H9 (cell line): ENCODE measurements around the gene SNX21. TPM values are rescaled to one million over a fixed set of nuclear protein-coding genes. Genes with fewer than 3 reads are reported as not detected.

ENCODE experiments used
- DNase-seq: peaks from one replicate; pipeline ENCODE4 v3.0.0-alpha.2; 2017
- H2AFZ ChIP-seq: one replicate; pipeline ENCODE4 v1.6.1; 2013; ENCODE audit warnings: mild to moderate bottlenecking, low read length, control low read depth, moderate library complexity
- H2AK5ac ChIP-seq: 2 replicates; pipeline ENCODE4 v1.6.1; 2013; ENCODE audit warnings: low read length, control low read depth, mixed read lengths; ENCODE audit not compliant: insufficient read length
- H2BK120ac ChIP-seq: one replicate; pipeline ENCODE4 v1.6.1; 2013; ENCODE audit warnings: low read depth, mild to moderate bottlenecking, low read length, control low read depth, inconsistent platforms; ENCODE audit not compliant: poor library complexity, severe bottlenecking
- H2BK12ac ChIP-seq: 2 replicates; pipeline ENCODE4 v1.6.1; 2013; ENCODE audit warnings: low read length, control low read depth, mixed read lengths, low read depth; ENCODE audit not compliant: insufficient read length
- H2BK15ac ChIP-seq: 2 replicates; pipeline ENCODE4 v1.6.1; 2013; ENCODE audit warnings: low read depth, low read length, control low read depth
- H2BK20ac ChIP-seq: one replicate; pipeline ENCODE4 v1.6.1; 2013; ENCODE audit warnings: low read depth, mild to moderate bottlenecking, low read length, control low read depth, inconsistent platforms; ENCODE audit not compliant: poor library complexity, severe bottlenecking
- H2BK5ac ChIP-seq: 2 replicates; pipeline ENCODE4 v1.6.1; 2013; ENCODE audit warnings: low read length, control low read depth, mixed read lengths; ENCODE audit not compliant: insufficient read length
- H3K14ac ChIP-seq: 2 replicates; pipeline ENCODE4 v1.6.1; 2013; ENCODE audit warnings: low read length, control low read depth; ENCODE audit not compliant: insufficient read depth
- H3K18ac ChIP-seq: 2 replicates; pipeline ENCODE4 v1.6.1; 2013; ENCODE audit warnings: low read depth, mild to moderate bottlenecking, mixed read lengths, low read length, control low read depth; ENCODE audit not compliant: insufficient read length
- H3K23ac ChIP-seq: 2 replicates; pipeline ENCODE4 v1.6.1; 2013; ENCODE audit warnings: low read length, control low read depth, mixed read lengths, low read depth; ENCODE audit not compliant: insufficient read length
- H3K23me2 ChIP-seq: 2 replicates; pipeline ENCODE4 v1.6.1; 2013; ENCODE audit warnings: low read depth, mild to moderate bottlenecking, mixed read lengths, low read length, control low read depth; ENCODE audit not compliant: insufficient read length, poor library complexity, severe bottlenecking
- H3K27ac ChIP-seq: 2 replicates; pipeline ENCODE4 v1.5.1; 2013; ENCODE audit warnings: low read length, control low read depth, mixed read lengths, low read depth; ENCODE audit not compliant: insufficient read length
- H3K27me3 ChIP-seq: 2 replicates; pipeline ENCODE4 v1.6.1; 2013; ENCODE audit warnings: low read length, control low read depth, inconsistent platforms; ENCODE audit not compliant: insufficient read depth
- H3K4ac ChIP-seq: 2 replicates; pipeline ENCODE4 v1.6.1; 2013; ENCODE audit warnings: low read depth, mild to moderate bottlenecking, control low read depth, inconsistent platforms, low read length, moderate library complexity
- H3K4me1 ChIP-seq: 2 replicates; pipeline ENCODE4 v1.6.1; 2013; ENCODE audit warnings: low read length, control low read depth, inconsistent platforms; ENCODE audit not compliant: insufficient read depth
- H3K4me2 ChIP-seq: 2 replicates; pipeline ENCODE4 v1.6.1; 2013; ENCODE audit warnings: low read length, control low read depth, mixed read lengths; ENCODE audit not compliant: insufficient read length, insufficient read depth
- H3K56ac ChIP-seq: 2 replicates; pipeline ENCODE4 v1.6.1; 2013; ENCODE audit warnings: low read depth, mild to moderate bottlenecking, mixed read lengths, low read length, control low read depth; ENCODE audit not compliant: insufficient read length
- H3K79me1 ChIP-seq: 2 replicates; pipeline ENCODE4 v1.6.1; 2013; ENCODE audit warnings: low read depth, mild to moderate bottlenecking, moderate library complexity, low read length, control low read depth, inconsistent platforms; ENCODE audit not compliant: insufficient read depth, poor library complexity, severe bottlenecking
- H3K79me2 ChIP-seq: 2 replicates; pipeline ENCODE4 v1.6.1; 2013; ENCODE audit warnings: low read length, control low read depth, inconsistent platforms; ENCODE audit not compliant: insufficient read depth
- H3K9ac ChIP-seq: 2 replicates; pipeline ENCODE4 v1.6.1; 2013; ENCODE audit warnings: low read length, control low read depth, mixed read lengths; ENCODE audit not compliant: insufficient read length; ENCODE audit errors: extremely low read depth
- H3K9me3 ChIP-seq: one replicate; pipeline ENCODE4 v1.6.1; 2013; ENCODE audit warnings: low read depth, low read length, inconsistent platforms; ENCODE audit not compliant: control insufficient read depth
- H3T11ph ChIP-seq: one replicate; pipeline ENCODE4 v1.6.1; 2013; ENCODE audit warnings: mild to moderate bottlenecking, low read length, control low read depth, inconsistent platforms
- H4K20me1 ChIP-seq: one replicate; pipeline ENCODE4 v1.6.1; 2013; ENCODE audit not compliant: control insufficient read depth, insufficient read length, insufficient read depth
- H4K5ac ChIP-seq: 2 replicates; pipeline ENCODE4 v1.6.1; 2013; ENCODE audit warnings: low read depth, mild to moderate bottlenecking, mixed read lengths, low read length, control low read depth; ENCODE audit not compliant: insufficient read length
- H4K8ac ChIP-seq: replicated peaks from 2 replicates; pipeline ENCODE4 v1.6.1; 2013; ENCODE audit warnings: low read length, control low read depth, mixed read lengths, low read depth; ENCODE audit not compliant: insufficient read length
- H4K91ac ChIP-seq: 2 replicates; pipeline ENCODE4 v1.6.1; 2013; ENCODE audit warnings: low read depth, mild to moderate bottlenecking, moderate library complexity, mixed read lengths, low read length, control low read depth; ENCODE audit not compliant: insufficient read length
- H3K27ac Mint-ChIP-seq, 3 experiments: 2 replicates in 2 of 3; 3 replicates in 1 of 3; pipeline ENCODE4 v1.8.0; 2020 to 2021; ENCODE audit warnings: mixed read lengths in 3 of 3, mild to moderate bottlenecking in 1 of 3, moderate library complexity in 1 of 3
- H3K27me3 Mint-ChIP-seq: 2 replicates; pipeline ENCODE4 v1.8.0; 2021; ENCODE audit warnings: low read depth, mild to moderate bottlenecking, moderate library complexity, mixed read lengths
- H3K36me3 Mint-ChIP-seq, 3 experiments: 2 replicates in 2 of 3; 3 replicates in 1 of 3; pipeline ENCODE4 v1.8.0; 2020 to 2021; ENCODE audit warnings: low read depth in 3 of 3, mixed read lengths in 3 of 3; ENCODE audit not compliant: insufficient read depth in 1 of 3
- H3K4me1 Mint-ChIP-seq, 2 experiments: 2 replicates each; pipeline ENCODE4 v1.8.0; 2020; ENCODE audit warnings: mixed read lengths in 2 of 2
- H3K4me3 Mint-ChIP-seq, 2 experiments: 2 replicates in 1 of 2; 3 replicates in 1 of 2; pipeline ENCODE4 v1.8.0; 2020 to 2021; ENCODE audit warnings: mild to moderate bottlenecking in 2 of 2, mixed read lengths in 2 of 2, moderate library complexity in 1 of 2
- H3K9me3 Mint-ChIP-seq, 2 experiments: 2 replicates in 1 of 2; 3 replicates in 1 of 2; pipeline ENCODE4 v1.8.0; 2020; ENCODE audit warnings: mild to moderate bottlenecking in 2 of 2, mixed read lengths in 2 of 2, moderate library complexity in 1 of 2
- WGBS: extraction: QIAGEN DNeasy Blood & Tissue Kit; methylation state at CpG from one replicate; pipeline ENCODE4 v1.1.7; 2013; ENCODE audit warnings: missing lambda C conversion rate, low lambda C conversion rate, mixed read lengths; ENCODE audit not compliant: insufficient read length; ENCODE audit errors: extremely low coverage; 5-methylcytosine and 5-hydroxymethylcytosine counted together
- total RNA-seq: library from RNA; stranded (reverse); gene quantifications from 2 replicates; pipeline ENCODE4 v1.2.1, GENCODE V29; 2021
- TF ChIP-seq, protein P1 (sequence below): fragments of 200-600 bp; sonication (generic); conservative IDR thresholded peaks from 3 replicates; pipeline ENCODE4 v1.8.0; 2021; ENCODE audit warnings: antibody characterized with exemption, mild to moderate bottlenecking

Gene SNX21
- total RNA-seq, 1 experiment from 2014 or later: 20.5 TPM

DNA sequence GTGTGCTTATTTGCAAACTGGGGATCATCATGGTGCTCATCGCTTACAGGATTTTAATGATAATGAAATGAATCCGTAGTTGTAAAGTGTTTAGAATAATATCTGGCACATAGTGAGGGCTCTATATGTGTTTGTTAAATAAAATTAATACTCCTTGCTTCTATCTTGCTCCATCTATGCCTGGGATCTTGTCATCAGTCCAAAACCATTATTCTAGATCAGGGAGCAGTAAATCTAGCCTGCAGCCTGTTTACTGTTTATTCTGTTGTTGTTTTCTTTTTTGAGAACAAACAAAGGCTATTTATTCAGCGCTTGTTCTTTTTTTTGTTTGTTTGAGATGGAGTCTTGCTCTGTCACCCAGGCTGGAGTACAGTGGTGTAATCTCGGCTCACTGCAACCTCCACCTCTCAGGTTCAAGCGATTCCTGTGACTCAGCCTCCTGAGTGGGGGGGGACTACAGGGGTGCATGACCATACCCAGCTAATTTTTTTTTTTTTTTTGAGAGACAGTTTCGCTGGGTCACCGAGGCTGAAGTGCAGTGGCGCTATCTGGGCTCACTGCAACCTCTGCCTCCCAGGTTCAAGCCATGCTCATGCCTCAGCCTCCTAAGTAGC lies 15.5 kb downstream of the SNX21 start:
- Histone ChIP-seq H3K4me1 (0 out of 2 replicates have a peak, but pooled peaks cover 3% of the 10 kb centered on the region), H4K5ac (no peak overlapping the region), H3K9me3 (no peaks in the 10 kb centered on the region), H3K4me2 (no peak overlapping the region), H2BK20ac (no peak overlapping the region), H3K23ac (no peak overlapping the region), H3K4ac (no peak overlapping the region), H4K91ac (no peak overlapping the region), H3K79me2 (no peaks in the 10 kb centered on the region), H2AK5ac (no peak overlapping the region), H3K23me2 (no peaks in the 10 kb centered on the region), H2BK5ac (no peak overlapping the region), H3K27ac (no peak overlapping the region), H3K27me3 (no peaks in the 10 kb centered on the region), H2BK120ac (no peak overlapping the region), H3K14ac (no peak overlapping the region), H4K8ac (no peak overlapping the region), H3K18ac (no peak overlapping the region), H3K79me1 (no peaks in the 10 kb centered on the region), H3T11ph (no peak overlapping the region), H3K56ac (no peak overlapping the region), H4K20me1 (no peaks in the 10 kb centered on the region), H2BK12ac (no peak overlapping the region), H2BK15ac (no peak overlapping the region), H2AFZ (no peak overlapping the region), H3K9ac (no peak overlapping the region)
- Mint-ChIP-seq H3K27ac (peak overlapping the region in 2 of 3 experiments; percentile 75 to 77; a peak in 2 of 7 replicates), H3K27me3 (no peaks in the 10 kb centered on the region), H3K9me3 (no peaks in the 10 kb centered on the region), H3K4me3 (no peak overlapping the region), H3K36me3 (peaks cover 8 to 43% (median 39%) of the 10 kb centered on the region in 3 experiments), H3K4me1 (peaks cover 21 to 22% of the 10 kb centered on the region in 2 experiments)
- WGBS: no CpG with 5 or more reads among the region's 8 CpGs
- DNase-seq: no peak
- TF ChIP-seq, protein P1, sequence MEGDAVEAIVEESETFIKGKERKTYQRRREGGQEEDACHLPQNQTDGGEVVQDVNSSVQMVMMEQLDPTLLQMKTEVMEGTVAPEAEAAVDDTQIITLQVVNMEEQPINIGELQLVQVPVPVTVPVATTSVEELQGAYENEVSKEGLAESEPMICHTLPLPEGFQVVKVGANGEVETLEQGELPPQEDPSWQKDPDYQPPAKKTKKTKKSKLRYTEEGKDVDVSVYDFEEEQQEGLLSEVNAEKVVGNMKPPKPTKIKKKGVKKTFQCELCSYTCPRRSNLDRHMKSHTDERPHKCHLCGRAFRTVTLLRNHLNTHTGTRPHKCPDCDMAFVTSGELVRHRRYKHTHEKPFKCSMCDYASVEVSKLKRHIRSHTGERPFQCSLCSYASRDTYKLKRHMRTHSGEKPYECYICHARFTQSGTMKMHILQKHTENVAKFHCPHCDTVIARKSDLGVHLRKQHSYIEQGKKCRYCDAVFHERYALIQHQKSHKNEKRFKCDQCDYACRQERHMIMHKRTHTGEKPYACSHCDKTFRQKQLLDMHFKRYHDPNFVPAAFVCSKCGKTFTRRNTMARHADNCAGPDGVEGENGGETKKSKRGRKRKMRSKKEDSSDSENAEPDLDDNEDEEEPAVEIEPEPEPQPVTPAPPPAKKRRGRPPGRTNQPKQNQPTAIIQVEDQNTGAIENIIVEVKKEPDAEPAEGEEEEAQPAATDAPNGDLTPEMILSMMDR: no peak
